ENCODE data around the gene HBA2.

GRCh38 chr16:175011-175949 lies 2.6 kb downstream of the HBA2 start:
- TF ChIP-seq CTCF (IDR thresholded peaks at IDR 0.05), result no peak
- TF ChIP-seq POLR2A (IDR thresholded peaks at IDR 0.05), result no peak
